Hepatocyte (in vitro differentiated cells): ENCODE results near the gene CETP.

Experiments
- CTCF ChIP-seq: fragments of 200-600 bp; sonication (generic); IDR thresholded peaks from 2 replicates; pipeline ENCODE4 v1.5.1; 2016; ENCODE audit warnings: antibody characterized with exemption, mild to moderate bottlenecking; ENCODE audit not compliant: poor library complexity
- EZH2 ChIP-seq: fragments of 200-600 bp; sonication (generic); IDR thresholded peaks from 2 replicates; pipeline ENCODE4 v1.6.1; 2016; ENCODE audit warnings: antibody characterized with exemption, mild to moderate bottlenecking, borderline replicate concordance

- TF ChIP-seq CTCF (no peak), EZH2 (no peak)
Measured at GRCh38 chr16:56985962-56986360, 24.2 kb downstream of the CETP start.
